Measurements from ENCODE around the gene BIRC6. TPM values are rescaled to one million over a fixed set of nuclear protein-coding genes. Genes with fewer than 3 reads are reported as not detected.

Gene BIRC6
- total RNA-seq, 1 experiment from 2014 or later, result 63.1 TPM

- TF ChIP-seq NFYB (CRISPR knock-in tag; conservative IDR thresholded peaks at IDR 0.05; ENCODE audit: low read depth) (0 out of 2 replicates have a peak, but pooled peaks have one; percentile 5), PREB (CRISPR knock-in tag; IDR thresholded peaks at IDR 0.05; ENCODE audit: borderline replicate concordance) (no peak; the same call in 1 of the 2 replicates), GTF2I (CRISPR knock-in tag; conservative IDR thresholded peaks at IDR 0.05) (no peak), USF2 (CRISPR knock-in tag; IDR thresholded peaks at IDR 0.05) (no peak; the same call in 1 of the 2 replicates), FOXJ3 (CRISPR knock-in tag; IDR thresholded peaks at IDR 0.05; ENCODE audit: borderline replicate concordance) (no peak), CTCF (IDR thresholded peaks at IDR 0.05) (no peak), ARID4B (CRISPR knock-in tag; IDR thresholded peaks at IDR 0.05; ENCODE audit: borderline replicate concordance) (peak; percentile 93), TEAD1 (CRISPR knock-in tag; IDR thresholded peaks at IDR 0.05) (no peak; the same call in none of the 2 replicates), ZNF219 (CRISPR knock-in tag; IDR thresholded peaks at IDR 0.05; ENCODE audit: borderline replicate concordance) (0 out of 2 replicates have a peak, but pooled peaks have one; percentile 70), SP1 (CRISPR knock-in tag; conservative IDR thresholded peaks at IDR 0.05) (peak; percentile 71), E2F5 (CRISPR knock-in tag; IDR thresholded peaks at IDR 0.05) (peak; percentile 75; the same call in 1 of the 2 replicates), IRF2 (CRISPR knock-in tag; IDR thresholded peaks at IDR 0.05; ENCODE audit: borderline replicate concordance, low read depth) (no peak), MXD4 (CRISPR knock-in tag; IDR thresholded peaks at IDR 0.05; ENCODE audit: borderline replicate concordance) (no peak), MYBL2 (CRISPR knock-in tag; IDR thresholded peaks at IDR 0.05) (0 out of 2 replicates have a peak, but pooled peaks have one; percentile 25), STAT6 (CRISPR knock-in tag; conservative IDR thresholded peaks at IDR 0.05; ENCODE audit: low read depth) (no peak), ZNF425 (CRISPR knock-in tag; conservative IDR thresholded peaks at IDR 0.05) (no peak), CBFB (CRISPR knock-in tag; IDR thresholded peaks at IDR 0.05; ENCODE audit: low read depth) (no peak), JAZF1 (CRISPR knock-in tag; IDR thresholded peaks at IDR 0.05) (no peak), NFATC4 (CRISPR knock-in tag; IDR thresholded peaks at IDR 0.05) (no peak), TCF7 (CRISPR knock-in tag; IDR thresholded peaks at IDR 0.05; ENCODE audit: low read depth) (no peak), TP53 (CRISPR knock-in tag; IDR thresholded peaks at IDR 0.05) (peak; percentile 26; the same call in 1 of the 2 replicates), ZNF317 (CRISPR knock-in tag; IDR thresholded peaks at IDR 0.05; ENCODE audit: borderline replicate concordance, low read depth) (no peak), ATF3 (CRISPR knock-in tag; conservative IDR thresholded peaks at IDR 0.05) (no peak), HMGA2 (CRISPR knock-in tag; IDR thresholded peaks at IDR 0.05) (no peak)
These were observed at the start of gene BIRC6 (continued) for GRCh38 chr2:32356681-32357317.
